C4-2B (cell line): Measurements from ENCODE around the gene MED12L.

Experiments
- H3K27ac ChIP-seq: fragments of 450-650 bp; 2 replicates; pipeline ENCODE4 v1.5.1; 2017
- ZFX ChIP-seq: fragments of 450-650 bp; IDR thresholded peaks from 2 replicates; pipeline ENCODE4 v1.6.1; 2017
- TF ChIP-seq, protein P1 (sequence below): fragments of 450-650 bp; conservative IDR thresholded peaks from 2 replicates; pipeline ENCODE4 v1.5.1; 2017; ENCODE audit warnings: mild to moderate bottlenecking

MED12L gene

DNA sequence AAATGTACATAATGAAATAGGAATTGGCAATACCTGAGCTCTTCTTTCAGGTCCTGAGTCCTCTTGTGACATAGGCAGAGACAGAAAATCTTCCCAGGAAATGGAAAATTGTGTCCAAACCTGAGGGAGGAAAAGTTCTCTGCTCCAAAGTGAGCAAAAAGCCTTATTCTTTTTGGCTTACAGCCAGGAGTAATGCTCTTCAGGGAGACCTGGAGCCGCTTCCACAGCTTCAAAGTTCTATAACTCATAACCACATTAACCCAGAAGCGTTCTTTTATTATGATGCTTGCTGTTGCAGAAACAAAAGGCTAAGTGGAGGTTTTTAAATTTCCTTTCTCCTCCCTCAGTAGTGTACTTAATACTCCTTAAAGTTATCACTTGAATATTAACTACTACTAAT lies 374.8 kb downstream of the MED12L start:
- H3K27ac ChIP-seq, result no peak overlapping the region
- TF ChIP-seq ZFX, result no peak
- TF ChIP-seq, protein P1, sequence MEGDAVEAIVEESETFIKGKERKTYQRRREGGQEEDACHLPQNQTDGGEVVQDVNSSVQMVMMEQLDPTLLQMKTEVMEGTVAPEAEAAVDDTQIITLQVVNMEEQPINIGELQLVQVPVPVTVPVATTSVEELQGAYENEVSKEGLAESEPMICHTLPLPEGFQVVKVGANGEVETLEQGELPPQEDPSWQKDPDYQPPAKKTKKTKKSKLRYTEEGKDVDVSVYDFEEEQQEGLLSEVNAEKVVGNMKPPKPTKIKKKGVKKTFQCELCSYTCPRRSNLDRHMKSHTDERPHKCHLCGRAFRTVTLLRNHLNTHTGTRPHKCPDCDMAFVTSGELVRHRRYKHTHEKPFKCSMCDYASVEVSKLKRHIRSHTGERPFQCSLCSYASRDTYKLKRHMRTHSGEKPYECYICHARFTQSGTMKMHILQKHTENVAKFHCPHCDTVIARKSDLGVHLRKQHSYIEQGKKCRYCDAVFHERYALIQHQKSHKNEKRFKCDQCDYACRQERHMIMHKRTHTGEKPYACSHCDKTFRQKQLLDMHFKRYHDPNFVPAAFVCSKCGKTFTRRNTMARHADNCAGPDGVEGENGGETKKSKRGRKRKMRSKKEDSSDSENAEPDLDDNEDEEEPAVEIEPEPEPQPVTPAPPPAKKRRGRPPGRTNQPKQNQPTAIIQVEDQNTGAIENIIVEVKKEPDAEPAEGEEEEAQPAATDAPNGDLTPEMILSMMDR, result no peak

DNA sequence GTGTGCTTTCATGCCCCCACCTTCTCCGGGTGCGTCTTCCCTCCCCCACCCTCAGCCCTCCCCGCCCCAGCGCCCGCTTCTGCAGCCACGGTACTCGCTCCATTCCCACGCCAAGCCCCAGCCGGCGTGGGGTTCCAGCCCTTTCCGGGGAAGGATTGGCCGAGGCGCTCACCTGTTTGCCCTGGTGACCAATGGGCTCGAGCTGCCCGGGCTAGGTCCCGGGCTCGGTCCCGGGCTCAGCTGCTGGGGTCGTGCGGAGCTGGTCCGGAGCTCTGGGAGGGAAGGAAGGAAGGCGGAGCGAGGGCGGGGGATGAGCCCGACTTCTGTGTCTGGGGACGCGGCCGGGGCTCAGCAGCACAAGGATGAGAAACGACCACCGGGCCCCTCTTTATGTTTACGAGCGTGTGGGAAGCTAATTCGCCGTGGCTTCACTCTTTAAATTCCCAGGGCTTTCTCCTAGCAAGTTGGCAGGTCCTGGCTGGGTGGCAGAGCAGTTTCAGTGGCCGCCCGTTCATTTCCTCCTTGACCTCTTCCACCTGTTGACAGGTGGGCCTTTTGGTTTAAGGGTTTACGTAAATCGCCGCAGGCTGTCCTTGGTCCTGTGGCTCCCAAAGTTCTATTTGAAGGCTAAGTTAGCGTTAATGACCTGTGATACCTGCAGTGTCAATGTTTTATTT lies 375.4 kb downstream of the MED12L start, which contains the start of gene IGSF10:
TSS of gene IGSF10 (minus strand) at position 288 of the 677 bp plus-strand sequence. CDS start 2,352 bp downstream, outside the sequence.
- TF ChIP-seq ZFX, result no peak
- TF ChIP-seq, protein P1, result no peak
- no peak within 1 kb of the TSS for H3K27ac ChIP-seq

DNA sequence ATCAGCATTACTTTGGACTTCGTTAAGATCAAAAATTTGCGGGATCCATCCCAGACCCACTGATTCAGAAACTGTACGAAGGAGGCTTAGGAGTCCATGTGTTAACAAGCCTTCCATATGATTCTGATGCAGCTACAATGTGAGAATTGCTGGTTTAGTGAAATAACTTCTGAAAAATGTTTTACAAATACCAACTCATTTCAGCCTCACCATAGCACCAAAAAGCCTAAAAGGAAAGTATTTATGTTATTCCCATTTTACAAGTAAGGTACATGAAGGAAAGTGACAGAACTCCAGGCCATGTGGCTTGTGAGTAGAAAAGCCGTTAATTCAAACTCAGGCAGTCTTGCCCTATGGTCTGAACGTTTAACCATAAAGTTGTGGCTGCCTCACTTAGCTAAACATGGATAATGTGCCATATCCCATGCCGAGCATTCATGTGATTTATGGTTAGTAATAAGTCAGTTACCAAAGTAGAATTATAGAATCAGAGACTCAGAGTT lies 376.9 kb downstream of the MED12L start:
- H3K27ac ChIP-seq, result no peak overlapping the region
- no peak for TF ChIP-seq ZFX
- TF ChIP-seq, protein P1, result no peak

DNA sequence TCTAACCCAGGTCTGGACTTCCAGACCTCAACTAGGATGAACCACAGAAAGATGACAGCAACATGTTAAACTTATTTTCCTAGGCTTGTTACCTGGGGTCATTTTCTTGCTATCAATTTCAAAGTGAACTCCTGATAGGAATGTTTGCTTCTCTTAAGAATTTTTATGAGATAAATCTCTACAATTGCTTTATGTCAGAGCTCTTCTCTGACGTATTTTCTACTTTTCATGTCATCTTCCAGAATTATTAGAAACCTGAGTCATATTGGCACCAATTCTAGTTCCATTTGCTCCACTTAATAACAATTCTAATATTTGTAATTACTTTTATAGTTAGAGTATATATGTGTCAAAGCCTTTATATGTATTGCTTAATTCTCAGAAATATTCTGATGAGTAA lies 377.5 kb downstream of the MED12L start:
- H3K27ac ChIP-seq, result no peak overlapping the region
- TF ChIP-seq ZFX, result no peak
- TF ChIP-seq, protein P1, result no peak

DNA sequence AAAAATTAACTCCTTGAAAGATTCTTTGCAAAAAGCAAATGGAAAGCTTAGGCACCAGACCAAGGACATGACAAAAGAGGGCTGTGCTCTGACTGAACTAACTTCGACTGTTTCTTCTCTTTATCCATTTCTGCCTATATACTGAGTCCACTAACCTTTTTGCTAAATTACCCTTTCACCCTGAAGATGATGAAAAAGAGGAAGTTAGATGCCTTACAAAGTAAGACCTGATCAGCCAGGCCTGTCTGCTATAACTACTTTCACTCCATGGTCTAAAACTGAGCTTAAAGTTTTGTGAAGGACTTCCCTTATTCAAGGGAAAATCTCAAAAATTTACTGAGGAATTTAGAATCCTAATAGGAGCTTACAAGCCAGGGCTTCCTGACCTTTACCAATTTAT lies 381.6 kb downstream of the MED12L start:
- no peak overlapping the region for H3K27ac ChIP-seq
- no peak for TF ChIP-seq ZFX
- TF ChIP-seq, protein P1, result no peak

DNA sequence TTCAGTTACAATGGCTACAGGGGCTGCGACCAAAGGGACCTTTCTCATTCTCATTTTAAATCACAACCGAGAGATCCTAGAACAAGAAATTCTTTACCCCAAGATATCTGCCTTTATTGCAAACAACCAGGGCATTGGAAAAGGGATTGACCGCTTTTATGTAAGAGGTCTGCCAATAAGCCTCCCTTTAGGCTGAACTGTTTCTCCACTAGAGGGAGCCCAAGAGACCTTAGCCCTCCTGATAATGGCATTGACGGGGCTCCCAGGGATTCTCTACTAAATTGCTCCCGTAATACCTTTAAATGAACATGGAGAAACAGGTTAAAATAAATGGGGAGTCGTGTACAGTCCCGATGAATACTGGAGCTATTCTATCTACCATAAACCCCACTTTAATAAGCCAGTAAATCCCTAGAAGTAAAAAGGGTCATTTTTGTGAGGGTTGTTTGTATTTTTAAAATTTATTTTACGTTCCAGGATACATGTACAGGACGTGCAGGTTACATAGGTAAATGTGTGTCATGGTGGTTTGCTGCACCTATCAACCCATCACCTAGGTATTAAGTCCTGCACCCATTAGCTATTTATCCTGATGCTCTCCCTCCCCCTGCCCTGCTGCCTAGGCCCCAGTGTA lies 382.9 kb downstream of the MED12L start:
- TF ChIP-seq, protein P1, result peak; percentile 99
- no peak for TF ChIP-seq ZFX
- H3K27ac ChIP-seq, result no peak overlapping the region

DNA sequence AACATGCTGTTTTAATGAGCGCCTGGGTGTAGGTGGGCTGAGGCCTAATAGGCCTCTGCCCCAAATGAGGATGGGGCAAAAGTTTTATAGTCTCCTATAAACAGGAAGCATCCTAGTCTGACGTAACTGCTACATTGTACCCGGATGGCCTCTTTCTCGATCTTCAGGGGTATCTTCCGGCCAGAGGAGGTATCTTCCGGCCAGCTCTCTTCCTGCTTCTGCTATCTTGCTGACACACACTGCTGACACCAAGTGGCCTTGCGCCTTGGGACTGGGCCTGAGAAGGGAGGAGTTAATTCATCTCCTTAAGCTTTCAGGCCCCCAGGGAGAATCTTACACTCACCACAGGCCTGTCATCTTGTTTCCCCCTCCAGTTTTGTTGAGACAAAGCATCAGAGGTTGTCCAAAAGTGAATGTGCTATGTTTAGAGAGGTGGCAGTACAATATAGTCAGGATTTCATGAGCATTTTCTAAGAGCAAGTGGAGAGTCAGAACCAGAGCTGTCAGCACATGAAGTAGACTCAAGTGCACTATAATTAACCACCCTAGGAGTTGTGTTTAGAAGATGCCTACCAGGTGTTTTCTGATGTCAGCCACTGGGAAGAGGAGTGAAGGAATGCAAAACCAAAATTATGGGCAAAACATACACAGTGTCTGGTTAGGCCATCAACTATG lies 391.0 kb downstream of the MED12L start:
- TF ChIP-seq, protein P1, result no peak
- TF ChIP-seq ZFX, result no peak
- H3K27ac ChIP-seq, result no peak overlapping the region
